NCI-H748 (cell line): ENCODE measurements around the gene CYP1A1.
A peak's percentile ranks its signal among the peaks of the same experiment; 100 is the strongest.

ENCODE experiments used
- DNase-seq: peaks from one replicate; lab custom pipeline; 2025; ENCODE audit not compliant: unreplicated experiment; lab: John Stamatoyannopoulos, UW

Gene CYP1A1, protein sequence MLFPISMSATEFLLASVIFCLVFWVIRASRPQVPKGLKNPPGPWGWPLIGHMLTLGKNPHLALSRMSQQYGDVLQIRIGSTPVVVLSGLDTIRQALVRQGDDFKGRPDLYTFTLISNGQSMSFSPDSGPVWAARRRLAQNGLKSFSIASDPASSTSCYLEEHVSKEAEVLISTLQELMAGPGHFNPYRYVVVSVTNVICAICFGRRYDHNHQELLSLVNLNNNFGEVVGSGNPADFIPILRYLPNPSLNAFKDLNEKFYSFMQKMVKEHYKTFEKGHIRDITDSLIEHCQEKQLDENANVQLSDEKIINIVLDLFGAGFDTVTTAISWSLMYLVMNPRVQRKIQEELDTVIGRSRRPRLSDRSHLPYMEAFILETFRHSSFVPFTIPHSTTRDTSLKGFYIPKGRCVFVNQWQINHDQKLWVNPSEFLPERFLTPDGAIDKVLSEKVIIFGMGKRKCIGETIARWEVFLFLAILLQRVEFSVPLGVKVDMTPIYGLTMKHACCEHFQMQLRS

DNA sequence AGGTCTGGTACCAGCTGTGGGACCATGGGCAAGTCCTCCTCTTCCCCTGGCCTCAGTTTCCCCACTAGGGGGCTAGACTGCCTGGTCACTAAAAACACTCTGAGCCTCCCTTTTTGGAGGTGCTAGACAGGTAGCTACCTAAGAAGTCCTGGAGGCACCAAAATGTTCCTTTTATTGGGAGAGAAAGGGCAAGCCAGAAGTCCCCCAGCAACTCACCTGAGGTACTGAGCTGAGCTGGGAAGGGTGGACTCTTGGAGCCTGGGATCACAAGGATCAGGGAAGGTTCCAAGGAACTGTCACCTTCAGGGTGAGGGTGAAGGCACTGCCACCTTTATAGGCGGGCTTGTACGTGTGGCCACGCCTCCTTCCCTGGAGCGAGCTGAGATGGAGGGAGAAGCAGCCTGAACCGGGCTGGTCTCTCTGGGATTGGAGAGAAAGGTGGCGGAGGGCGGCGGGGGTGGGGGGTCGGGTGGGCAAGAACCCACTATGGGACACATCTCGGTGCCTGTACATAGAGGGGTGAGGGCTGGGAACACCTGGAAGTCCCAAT lies at the start of gene CYP1A1:
TSS of gene CYP1A1 (minus strand) at position 304 of the 550 bp plus-strand sequence. CDS start 2,431 bp downstream, outside the sequence.
- peak; percentile 20 for DNase-seq

DNA sequence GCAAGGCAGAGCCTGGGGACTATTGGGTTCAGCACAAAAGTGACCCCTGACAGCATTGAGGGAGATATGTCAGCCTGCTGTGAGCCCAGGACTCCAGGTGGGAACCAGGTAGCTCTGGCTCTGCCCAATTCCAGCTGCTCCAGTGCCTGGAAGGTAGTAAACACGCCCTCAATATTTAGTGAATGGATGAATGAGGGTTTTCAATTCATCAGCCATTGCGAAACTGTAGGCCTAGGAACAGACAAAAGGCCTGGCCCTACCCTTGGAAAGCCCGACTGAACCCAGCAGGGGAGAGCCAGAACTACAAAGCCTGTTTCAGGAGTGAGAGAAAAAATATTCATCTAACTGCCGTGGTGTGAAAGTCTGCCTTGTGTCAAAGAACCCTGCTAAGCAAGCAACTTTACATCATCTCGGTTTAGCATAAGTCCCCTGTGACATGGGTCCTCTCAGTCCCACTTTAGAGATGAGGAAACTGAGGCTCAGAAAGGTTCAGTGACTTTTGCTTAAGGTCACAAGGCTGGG lies 48.5 kb upstream of the CYP1A1 start:
- DNase-seq = peak; percentile 31

DNA sequence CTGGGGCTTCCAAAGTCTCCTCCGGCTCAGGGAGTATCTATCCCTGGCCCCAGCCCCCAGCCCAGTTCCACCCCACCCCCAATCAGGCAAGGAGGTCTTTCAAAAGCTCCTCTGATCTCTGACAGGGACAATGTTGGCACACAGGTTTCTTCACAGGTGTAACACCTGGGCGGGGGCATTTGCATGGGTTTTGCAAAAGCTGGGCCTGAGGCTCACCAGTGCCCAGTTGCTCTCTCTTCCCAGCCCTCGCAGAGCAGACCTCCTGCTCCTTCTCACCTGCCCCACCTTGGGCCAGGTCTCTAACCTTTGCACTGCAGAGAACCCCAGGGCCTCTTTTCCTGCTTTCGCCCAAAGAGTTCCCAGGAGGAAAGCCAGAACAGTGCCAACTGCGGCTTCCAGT lies 48.0 kb upstream of the CYP1A1 start:
- no peak for DNase-seq

DNA sequence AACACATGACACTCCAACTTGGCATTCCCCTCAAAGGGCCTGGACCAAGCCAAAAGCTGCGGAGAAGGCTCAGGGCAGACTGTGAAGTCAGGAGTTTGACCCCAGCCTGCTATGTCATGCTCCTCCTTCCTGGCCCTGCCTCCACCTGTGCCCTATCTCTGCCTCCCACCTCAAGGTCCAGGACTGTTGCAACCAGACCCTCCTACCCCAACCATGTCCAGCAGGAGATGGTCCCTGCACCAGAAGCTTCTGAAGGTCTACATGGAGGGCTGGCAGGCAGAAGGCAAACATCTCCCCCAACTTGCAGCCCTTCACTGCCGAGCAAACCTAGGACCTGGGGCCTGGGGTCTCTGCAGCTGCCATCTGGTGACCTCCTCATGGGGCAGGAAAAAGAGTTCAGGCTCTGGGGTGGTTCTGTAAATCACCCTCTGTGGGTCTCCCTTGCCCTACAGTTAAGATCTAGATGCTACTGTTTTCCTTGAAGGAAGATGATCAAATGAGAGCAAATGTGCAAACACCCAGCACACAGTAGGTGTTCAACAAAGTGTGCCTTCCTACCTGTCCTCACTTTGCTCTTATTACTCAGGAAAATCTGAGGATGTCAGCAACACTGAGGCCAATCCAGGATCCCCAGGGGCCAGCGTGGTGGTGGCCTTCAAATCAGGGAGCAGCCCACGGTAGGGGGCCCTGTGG lies 45.0 kb upstream of the CYP1A1 start:
- no peak for DNase-seq

DNA sequence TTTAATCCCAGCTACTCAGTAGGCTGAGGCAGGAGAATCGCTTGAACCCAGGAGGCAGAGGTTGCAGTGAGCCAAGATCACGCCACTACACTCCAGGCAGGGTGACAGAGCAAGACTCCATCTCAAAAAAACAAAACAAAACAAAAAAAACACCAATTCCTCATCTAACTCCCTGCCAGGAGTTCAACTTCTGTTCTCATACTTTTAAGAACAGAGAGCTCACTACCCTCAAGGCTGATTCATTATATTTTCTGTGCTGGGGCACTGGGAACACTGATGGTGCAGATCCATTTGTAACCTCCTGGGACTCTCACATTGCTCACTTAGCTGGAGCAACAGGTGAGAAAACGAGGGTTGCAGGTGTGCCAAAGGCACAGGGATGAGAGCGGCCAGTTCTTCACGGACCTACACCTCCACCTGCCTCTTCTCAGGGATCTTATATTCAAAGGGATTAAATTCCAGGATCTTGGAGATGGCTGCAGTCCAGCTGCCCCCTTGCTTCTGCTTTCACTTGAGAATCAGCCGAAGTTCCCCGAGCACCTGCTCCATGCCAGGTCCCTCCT lies 44.2 kb upstream of the CYP1A1 start:
- DNase-seq = no peak

DNA sequence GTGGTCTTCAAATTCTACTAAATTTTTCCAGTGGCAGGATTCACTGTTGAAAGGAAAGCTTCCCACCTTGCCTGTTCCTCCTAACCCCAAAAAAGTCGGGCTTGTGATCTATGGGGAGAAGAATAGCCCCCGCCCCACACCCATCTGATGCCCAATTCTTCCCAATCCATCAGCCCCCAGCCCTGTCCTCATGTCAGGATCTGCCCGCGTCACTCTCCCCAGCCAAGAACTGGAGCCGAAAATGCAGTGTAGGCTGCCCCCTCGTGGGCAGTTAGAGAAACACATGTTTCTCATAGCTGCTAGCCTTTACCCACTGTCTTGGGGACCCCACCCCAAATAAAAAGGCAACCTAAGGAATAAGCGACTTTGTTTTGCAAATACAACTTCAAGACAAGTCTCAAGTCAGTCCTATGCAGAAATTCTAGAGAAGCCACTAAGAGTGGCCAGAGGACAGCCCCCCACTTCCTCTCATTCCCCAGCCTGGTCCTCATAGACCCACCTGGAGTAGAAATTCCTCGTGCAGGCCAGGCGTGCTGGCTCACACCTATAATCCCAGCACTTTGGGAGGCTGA lies 43.5 kb upstream of the CYP1A1 start:
- peak; percentile 45 for DNase-seq

DNA sequence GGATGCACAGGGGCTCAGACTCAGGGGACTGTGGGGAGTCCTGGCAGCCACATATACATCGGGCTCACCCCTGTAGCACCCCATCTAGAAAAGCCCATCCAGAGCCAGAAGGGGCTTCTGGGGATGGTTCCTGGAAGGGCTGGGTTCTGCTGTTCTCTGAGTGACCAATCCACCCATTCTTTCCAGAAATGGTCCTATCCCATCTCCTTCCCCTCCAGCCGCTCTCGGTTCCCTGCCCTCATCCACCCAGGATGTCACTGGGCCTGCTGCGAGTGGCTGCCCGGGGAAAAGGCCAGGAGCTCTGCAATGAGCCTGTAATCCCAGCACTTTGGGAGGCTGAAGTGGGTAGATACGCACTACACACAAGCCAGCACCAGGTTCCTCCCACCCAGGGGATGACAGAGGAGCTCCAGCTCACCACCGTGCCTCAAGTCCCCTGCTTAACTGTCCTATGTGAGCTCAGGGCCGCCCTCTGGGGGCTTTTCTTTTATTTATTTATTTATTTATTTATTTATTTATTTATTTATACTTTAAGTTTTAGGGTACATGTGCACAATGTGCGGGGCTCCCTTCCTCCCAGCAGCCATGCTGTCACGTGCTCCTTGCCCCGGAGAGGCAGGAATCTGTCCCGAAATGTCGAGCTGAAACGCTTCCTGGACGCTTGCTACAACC lies 42.9 kb upstream of the CYP1A1 start:
- DNase-seq = no peak

DNA sequence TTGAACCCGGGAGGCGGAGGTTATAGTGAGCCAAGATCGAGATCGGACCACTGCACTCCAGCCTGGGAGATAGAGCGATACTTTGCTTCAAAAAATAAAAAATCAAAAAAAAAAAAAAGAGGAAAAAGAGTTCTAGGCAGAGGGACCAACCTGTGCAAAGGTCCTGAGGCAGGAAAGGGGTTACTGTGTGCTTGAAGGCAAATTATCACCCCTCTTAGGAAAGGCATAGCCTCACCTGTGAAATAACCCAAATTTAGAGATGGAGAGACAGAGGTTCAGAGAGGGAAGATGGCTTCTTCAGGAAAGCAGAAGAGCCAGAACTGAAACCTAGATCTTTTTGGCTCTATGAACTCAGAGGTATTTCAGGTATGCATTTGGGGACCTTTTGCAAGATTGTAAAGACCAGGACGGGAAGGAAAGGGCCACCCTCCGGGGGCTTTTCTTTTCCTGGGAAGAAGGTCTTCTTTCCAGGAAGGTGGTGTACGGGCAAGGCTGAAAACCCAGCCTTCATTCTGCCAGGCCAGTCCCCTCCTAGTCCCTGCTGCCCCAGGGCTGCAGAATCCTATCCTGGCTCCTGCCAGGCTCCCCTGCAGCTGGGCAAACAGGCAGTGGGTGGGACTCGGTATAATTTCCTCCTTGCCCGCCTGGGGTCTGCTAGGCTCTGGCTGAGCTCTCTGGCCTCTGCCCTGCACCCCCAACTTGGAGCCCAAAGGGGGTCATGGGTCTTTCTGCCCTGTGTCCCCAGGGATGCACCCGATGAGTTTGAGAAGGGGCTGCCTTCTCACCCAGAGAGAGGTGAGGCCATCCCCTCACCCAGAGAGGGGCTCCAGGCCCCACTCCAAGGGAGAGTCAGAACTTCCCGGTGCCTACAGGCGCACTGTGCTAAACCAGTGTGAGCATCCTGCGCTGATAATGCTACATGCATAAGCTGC lies 42.1 kb upstream of the CYP1A1 start:
- no peak for DNase-seq

DNA sequence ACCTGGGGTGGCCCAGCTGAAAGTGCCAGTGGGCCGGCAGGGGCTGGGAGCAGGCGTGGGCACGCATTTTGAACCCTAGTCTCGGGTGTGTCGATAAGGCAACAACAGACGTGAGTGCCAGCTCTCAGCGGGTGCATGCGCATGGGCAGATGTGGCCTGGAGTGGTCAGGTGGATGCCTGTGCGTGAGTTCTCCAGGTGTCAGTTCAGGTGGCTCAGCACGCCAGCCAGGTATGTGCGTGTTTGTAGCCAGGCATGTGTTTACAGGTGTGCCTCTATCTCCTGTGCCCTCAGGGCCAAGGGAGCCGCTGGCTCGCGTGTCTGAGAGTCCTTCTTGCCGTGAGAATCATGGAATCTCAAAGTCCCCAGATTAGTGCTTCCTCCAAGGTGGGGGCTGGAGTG lies 38.1 kb upstream of the CYP1A1 start:
- peak; percentile 8 for DNase-seq

DNA sequence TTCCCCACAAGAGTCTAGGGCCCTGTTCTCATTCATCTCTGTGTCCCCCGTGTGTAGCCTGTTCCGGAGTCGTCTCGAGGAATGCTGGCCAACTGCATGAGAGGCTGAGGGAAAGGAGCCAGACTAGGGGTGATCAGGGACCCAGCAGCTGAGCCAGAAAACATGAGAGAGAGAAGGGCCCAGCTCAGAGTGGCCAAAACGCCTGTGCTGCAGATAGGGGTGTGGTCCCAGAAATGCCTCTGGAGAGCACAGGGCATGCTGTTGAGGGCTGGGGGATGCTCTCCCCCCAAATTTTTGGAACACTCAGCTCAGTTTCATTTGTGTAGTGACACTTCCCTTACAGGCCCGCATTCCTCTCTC lies 37.4 kb upstream of the CYP1A1 start:
- no peak for DNase-seq

DNA sequence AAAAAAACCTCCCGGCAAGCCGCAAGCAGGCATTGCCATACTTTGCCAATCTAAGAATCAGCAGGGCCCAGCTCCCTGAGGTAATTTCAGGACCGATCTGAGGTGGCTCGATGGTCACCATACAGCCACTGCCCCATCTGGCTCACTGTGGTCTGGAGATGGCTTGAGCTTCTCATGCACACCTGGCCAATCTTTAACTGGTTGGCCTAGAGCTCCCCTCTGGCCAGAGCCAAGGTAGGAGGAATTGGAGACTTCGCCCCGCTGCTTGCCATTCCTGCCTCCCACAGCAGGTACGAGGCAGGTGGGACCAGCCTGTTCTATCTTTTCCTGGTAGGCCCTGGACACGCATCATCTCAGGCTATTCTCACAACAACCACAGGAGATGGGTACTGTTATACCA lies 33.4 kb upstream of the CYP1A1 start:
- no peak for DNase-seq

DNA sequence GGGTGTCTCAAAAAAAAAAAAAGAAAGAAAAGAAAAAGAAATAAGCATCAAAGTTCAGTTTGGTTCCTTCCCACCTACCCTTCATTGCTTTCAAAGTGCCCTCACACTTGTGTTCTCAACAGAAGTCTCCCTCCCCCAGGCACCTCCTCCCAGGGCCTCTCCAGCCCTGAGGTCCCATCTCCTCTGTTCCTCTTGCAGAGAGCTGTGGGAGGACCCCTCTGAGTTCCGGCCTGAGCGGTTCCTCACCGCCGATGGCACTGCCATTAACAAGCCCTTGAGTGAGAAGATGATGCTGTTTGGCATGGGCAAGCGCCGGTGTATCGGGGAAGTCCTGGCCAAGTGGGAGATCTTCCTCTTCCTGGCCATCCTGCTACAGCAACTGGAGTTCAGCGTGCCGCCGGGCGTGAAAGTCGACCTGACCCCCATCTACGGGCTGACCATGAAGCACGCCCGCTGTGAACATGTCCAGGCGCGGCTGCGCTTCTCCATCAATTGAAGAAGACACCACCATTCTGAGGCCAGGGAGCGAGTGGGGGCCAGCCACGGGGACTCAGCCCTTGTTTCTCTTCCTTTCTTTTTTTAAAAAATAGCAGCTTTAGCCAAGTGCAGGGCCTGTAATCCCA lies 29.4 kb upstream of the CYP1A1 start:
- DNase-seq = no peak

DNA sequence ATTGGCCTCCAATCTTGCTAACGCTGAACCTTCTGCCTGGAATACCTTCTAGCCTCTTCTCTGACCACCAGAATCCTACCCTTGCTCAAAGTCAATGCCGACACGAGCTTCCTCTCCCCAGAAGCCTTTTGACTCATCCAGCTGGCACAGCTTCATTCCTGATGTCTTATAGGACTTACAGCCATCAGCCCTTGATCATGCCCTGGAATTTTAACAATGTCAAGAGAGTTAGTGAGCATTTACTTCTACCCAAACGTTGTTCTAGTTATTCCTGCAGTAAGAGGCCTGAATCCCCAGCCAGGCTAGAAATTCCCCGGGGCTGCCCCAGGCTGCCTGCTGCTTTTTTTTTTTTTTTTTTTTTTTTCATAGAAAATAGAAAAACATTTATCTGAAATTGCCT lies 27.2 kb upstream of the CYP1A1 start:
- DNase-seq = no peak

DNA sequence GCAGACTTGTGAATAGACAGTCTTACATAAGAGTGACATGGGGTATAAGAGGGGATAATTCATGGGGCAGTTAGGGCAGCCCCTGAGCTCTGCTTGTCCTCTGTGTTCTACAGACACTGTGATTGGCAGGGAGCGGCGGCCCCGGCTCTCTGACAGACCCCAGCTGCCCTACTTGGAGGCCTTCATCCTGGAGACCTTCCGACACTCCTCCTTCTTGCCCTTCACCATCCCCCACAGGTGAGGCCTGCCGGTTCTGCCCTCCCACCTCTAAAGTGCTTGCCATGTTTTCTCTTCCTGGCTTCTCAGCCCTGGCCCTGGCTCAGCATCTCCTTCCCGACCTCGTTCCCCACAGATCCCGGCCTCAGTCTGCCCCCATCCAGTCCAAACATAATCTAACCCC lies 26.7 kb upstream of the CYP1A1 start:
- DNase-seq = no peak

DNA sequence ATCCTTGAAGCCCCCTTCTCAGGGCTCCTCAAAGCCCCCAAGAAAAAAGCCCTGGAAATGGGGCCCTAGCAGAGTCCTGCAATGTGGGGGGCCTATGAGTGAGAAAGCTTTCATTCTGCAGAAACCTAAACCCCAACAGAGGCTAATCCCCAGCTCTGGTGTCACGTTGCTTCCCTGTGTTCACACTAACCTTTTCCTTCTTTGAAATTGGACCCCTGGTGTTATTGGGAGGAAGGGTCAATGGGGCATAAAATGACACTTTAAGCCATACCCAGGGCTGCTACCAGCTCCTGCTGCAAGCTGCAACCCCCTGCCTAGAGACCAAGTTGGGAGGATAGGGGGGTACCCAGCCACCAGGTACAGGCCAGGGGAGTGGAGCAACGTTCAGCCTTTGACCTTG lies 25.4 kb upstream of the CYP1A1 start:
- no peak for DNase-seq

DNA sequence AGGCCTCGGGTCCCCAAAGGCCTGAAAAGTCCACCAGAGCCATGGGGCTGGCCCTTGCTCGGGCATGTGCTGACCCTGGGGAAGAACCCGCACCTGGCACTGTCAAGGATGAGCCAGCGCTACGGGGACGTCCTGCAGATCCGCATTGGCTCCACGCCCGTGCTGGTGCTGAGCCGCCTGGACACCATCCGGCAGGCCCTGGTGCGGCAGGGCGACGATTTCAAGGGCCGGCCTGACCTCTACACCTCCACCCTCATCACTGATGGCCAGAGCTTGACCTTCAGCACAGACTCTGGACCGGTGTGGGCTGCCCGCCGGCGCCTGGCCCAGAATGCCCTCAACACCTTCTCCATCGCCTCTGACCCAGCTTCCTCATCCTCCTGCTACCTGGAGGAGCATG lies 24.5 kb upstream of the CYP1A1 start:
- no peak for DNase-seq

DNA sequence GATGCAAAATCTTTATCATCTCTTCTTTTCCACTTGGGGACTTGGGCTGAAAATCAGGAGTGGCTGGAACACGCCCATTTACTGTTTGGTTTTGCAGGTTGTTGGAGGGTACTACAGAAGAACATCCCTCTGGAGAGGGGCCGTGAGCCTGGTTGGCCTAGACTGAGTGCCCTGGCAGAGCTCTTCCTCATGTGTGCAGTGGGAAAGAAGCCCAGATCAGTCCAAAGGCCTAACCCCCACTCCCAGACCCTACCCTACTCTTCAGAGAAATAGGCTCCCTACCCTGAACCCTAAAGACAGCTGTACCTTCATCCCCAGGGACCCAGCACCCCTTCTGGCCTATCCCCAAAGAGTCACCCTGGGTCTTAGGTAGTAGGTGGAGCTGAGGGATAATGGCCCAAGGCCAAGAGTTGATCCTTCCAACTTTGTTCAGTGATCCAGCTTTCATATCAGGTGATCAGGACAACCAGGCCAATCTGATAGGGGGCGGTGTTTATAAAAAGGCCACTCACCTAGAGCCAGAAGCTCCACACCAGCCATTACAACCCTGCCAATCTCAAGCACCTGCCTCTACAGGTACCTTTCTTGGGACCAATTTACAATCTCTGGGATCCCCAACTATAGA lies 23.1 kb upstream of the CYP1A1 start, which contains the start of gene CYP1A2:
TSS of gene CYP1A2 (plus strand) at position 524 of the 625 bp plus-strand sequence. CDS start 894 bp downstream, outside the sequence.
- no peak for DNase-seq

DNA sequence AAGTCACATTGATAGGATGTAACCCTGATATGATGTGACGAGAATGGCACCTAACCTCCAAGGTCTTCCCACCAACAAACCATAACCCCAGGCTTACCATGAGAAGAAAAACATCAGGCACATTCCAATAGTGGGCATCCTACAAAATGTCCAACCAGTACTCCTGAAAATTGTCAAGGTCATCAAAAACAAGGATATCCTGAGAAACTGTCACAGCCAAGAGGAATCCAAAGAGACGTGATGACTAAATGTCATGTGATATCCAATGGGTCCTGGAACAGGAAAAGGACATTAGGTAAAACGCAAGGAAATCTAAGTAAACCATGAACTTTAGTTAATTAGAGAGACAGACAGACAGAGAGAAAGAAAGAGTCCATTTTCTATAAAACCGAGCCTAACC lies 21.1 kb upstream of the CYP1A1 start:
- no peak for DNase-seq

DNA sequence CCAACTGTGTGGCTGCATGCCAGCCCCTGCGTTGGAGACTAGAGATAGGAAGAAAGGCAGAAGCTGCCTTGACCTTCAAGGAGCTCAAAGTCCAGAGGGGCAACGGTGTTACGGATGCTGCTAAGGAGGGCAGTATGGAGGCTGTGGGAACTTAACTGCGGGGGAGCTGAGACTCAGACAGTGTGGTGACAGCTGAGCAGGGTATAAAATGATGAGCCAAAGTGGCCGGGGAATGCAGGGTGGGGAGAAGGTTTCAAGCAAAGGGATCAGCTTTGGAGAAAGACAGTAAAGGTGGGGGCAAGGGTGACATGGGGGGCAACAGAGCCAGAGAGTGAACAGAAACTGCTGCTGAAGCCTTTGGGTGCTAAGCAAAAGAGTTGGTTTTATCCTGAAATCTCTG lies 17.1 kb upstream of the CYP1A1 start:
- DNase-seq = no peak
